Lower leg skin (tissue), 3 donors: Measurements from ENCODE around the gene ADI1.

Experiments used
- CTCF ChIP-seq, 3 donors: fragments of 450-650 bp; IDR thresholded peaks; one replicate each; pipeline ENCODE4 v1.5.1; 2016; ENCODE audit warnings: antibody characterized with exemption in 3 of 3, mild to moderate bottlenecking in 3 of 3, moderate library complexity in 2 of 3
- POLR2A ChIP-seq, 2 donors: fragments of 450-650 bp; IDR thresholded peaks; one replicate each; pipeline ENCODE4 v1.6.1; 2016 to 2017; ENCODE audit warnings: antibody characterized with exemption in 2 of 2, mild to moderate bottlenecking in 1 of 2, moderate library complexity in 1 of 2

- TF ChIP-seq CTCF (IDR thresholded peaks at IDR 0.05) (no peak), POLR2A (IDR thresholded peaks at IDR 0.05) (no peak)
Measured at GRCh38 chr2:3542107-3542506, 22.8 kb upstream of the ADI1 start.
